ENCODE results near the gene UNC80.

UNC80 gene

DNA sequence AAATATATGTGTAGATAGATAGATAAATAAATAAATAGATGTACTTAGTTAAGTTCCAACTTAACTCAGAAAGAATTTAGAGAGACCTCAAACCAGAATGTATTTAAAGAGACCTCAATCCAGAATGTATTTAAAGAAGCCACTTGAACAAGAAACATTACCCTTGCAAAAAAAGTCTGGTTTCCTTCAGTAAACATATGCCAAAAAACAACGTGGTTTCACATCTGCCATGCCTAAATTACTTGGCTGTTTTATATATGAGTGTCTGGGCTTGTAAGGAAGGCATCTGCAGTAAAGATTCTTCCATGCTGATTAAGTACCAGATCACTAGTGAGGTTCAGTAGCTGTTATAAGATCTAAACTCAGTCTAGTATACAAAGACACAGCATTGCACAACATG is 201.7 kb downstream of the UNC80 start:
- H3K27me3 Mint-ChIP-seq (ENCODE audit: low read depth): peaks cover 11% of the 10 kb centered on the region
- no peaks in the 10 kb centered on the region for H3K9me3 Mint-ChIP-seq
- H3K4me3 Mint-ChIP-seq: no peak overlapping the region
- no peaks in the 10 kb centered on the region for H3K36me3 Mint-ChIP-seq (ENCODE audit: low read depth)
- H3K4me1 Mint-ChIP-seq: no peaks in the 10 kb centered on the region
- TF ChIP-seq CTCF (IDR thresholded peaks at IDR 0.05; ENCODE audit: unreplicated experiment in 3 of 3): no peak
- H3K27ac Mint-ChIP-seq: no peak overlapping the region

- no peaks in the 10 kb centered on the region for H3K9me3 Mint-ChIP-seq
- H3K27me3 Mint-ChIP-seq (ENCODE audit: low read depth): peaks cover 7% of the 10 kb centered on the region
- no peak overlapping the region for H3K4me3 Mint-ChIP-seq
- H3K27ac Mint-ChIP-seq: no peak overlapping the region
- no peak for TF ChIP-seq CTCF (IDR thresholded peaks at IDR 0.05; ENCODE audit: unreplicated experiment in 3 of 3)
- no peaks in the 10 kb centered on the region for H3K4me1 Mint-ChIP-seq
- no peaks in the 10 kb centered on the region for H3K36me3 Mint-ChIP-seq (ENCODE audit: low read depth)
Measured at GRCh38 chr2:209974576-209974975, 202.9 kb downstream of the UNC80 start.

- Mint-ChIP-seq H3K36me3 (ENCODE audit: low read depth) (no peaks in the 10 kb centered on the region), H3K27ac (no peak overlapping the region), H3K4me1 (no peaks in the 10 kb centered on the region), H3K27me3 (ENCODE audit: low read depth) (peaks cover 7% of the 10 kb centered on the region), H3K9me3 (no peaks in the 10 kb centered on the region), H3K4me3 (no peak overlapping the region)
- no peak for TF ChIP-seq CTCF (IDR thresholded peaks at IDR 0.05; ENCODE audit: unreplicated experiment in 3 of 3)
Measured at GRCh38 chr2:209976698-209977385, 205.2 kb downstream of the UNC80 start.

DNA sequence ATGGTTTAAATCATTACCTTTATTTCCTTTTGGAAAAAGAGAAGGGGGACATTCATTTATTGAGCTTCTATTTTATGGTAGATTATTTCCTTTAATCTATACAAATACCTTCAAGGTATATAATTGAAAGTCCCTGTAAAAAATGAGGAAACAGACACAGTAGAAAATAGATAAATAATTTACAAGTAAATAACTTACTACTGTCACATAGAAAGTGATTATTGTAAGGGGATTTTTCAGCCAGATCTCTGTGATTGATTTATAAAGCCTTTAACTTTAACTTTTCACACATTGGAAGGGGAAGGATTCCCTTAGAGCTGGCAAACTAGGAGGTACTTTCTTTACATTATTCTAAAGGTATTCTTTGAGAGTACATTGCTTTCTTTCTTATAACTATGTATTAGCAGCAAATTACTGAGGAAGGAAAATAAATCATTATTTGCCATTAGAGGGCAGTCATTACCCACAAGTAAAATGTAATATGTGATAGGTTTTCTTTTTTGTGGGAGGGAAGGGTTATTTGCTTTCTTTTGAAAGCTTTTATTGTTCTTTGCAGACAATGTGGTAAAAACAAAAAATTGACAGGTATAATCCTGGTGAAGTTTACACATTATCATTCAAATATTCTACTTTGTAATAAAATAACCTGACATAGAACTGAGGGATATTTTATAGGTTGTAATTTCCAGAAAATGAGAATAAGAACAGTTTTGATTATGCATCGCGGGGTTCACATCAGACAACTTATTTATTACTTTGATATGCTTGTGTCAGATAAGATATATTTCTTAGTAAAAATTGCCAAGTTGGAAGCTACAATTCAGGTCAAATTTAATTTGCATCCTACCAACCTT is 206.0 kb downstream of the UNC80 start:
- H3K4me1 Mint-ChIP-seq: no peaks in the 10 kb centered on the region
- H3K27ac Mint-ChIP-seq: no peak overlapping the region
- no peak overlapping the region for H3K4me3 Mint-ChIP-seq
- peak; percentile 48 to 65 (median 56) for TF ChIP-seq CTCF (IDR thresholded peaks at IDR 0.05; ENCODE audit: unreplicated experiment in 3 of 3)
- H3K36me3 Mint-ChIP-seq (ENCODE audit: low read depth): no peaks in the 10 kb centered on the region
- H3K9me3 Mint-ChIP-seq: no peaks in the 10 kb centered on the region
- peaks cover 9% of the 10 kb centered on the region for H3K27me3 Mint-ChIP-seq (ENCODE audit: low read depth)

GRCh38 chr2:209984291-209984690 is 212.7 kb downstream of the UNC80 start:
- Mint-ChIP-seq H3K27ac (no peak overlapping the region), H3K27me3 (ENCODE audit: low read depth) (peaks cover 4% of the 10 kb centered on the region), H3K4me3 (no peak overlapping the region), H3K9me3 (no peaks in the 10 kb centered on the region), H3K4me1 (no peaks in the 10 kb centered on the region), H3K36me3 (ENCODE audit: low read depth) (no peaks in the 10 kb centered on the region)
- TF ChIP-seq CTCF (IDR thresholded peaks at IDR 0.05; ENCODE audit: unreplicated experiment in 3 of 3): no peak
